Hepatocyte (in vitro differentiated cells): ENCODE measurements around the gene ARHGAP9. TPM values are rescaled to one million over a fixed set of nuclear protein-coding genes. Genes with fewer than 3 reads are reported as not detected.
"Not testable (repeated sequence)": the region's sequence is repeated elsewhere in the genome, so short reads cannot be mapped to it uniquely, and the experiment has no call there.

Experiments used
- DNase-seq: peaks from one replicate; pipeline ENCODE4 v3.0.0-alpha.2; 2016; ENCODE audit warnings: low spot score
- H2AFZ ChIP-seq: fragments of 200-600 bp; sonication (generic); 2 replicates; pipeline ENCODE4 v1.6.0; 2016; ENCODE audit warnings: antibody characterized with exemption, mild to moderate bottlenecking
- H3K27ac ChIP-seq: fragments of 200-600 bp; sonication (generic); 2 replicates; pipeline ENCODE4 v1.5.1; 2016; ENCODE audit warnings: mild to moderate bottlenecking
- H3K27me3 ChIP-seq: fragments of 200-600 bp; sonication (generic); 2 replicates; pipeline ENCODE4 v1.6.1; 2016
- H3K36me3 ChIP-seq: fragments of 200-600 bp; sonication (generic); replicated peaks from 2 replicates; pipeline ENCODE4 v1.5.1; 2016; ENCODE audit warnings: low read depth; ENCODE audit not compliant: insufficient read depth
- H3K4me1 ChIP-seq: fragments of 200-600 bp; sonication (generic); 2 replicates; pipeline ENCODE4 v1.5.1; 2016; ENCODE audit warnings: mild to moderate bottlenecking, moderate library complexity; ENCODE audit not compliant: insufficient read depth
- H3K4me2 ChIP-seq: fragments of 200-600 bp; sonication (generic); 2 replicates; pipeline ENCODE4 v1.6.0; 2016
- H3K4me3 ChIP-seq: fragments of 200-600 bp; sonication (generic); 2 replicates; pipeline ENCODE4 v1.5.1; 2016; ENCODE audit warnings: mild to moderate bottlenecking
- H3K79me2 ChIP-seq: fragments of 200-600 bp; sonication (generic); 2 replicates; pipeline ENCODE4 v1.6.0; 2017; ENCODE audit warnings: mild to moderate bottlenecking
- H3K9me2 ChIP-seq: fragments of 200-600 bp; sonication (generic); replicated peaks from 2 replicates; pipeline ENCODE4 v1.6.0; 2017; ENCODE audit warnings: mild to moderate bottlenecking; ENCODE audit not compliant: insufficient read depth
- H3K9me3 ChIP-seq: fragments of 200-600 bp; sonication (generic); 2 replicates; pipeline ENCODE4 v1.5.1; 2016; ENCODE audit warnings: low read depth, mild to moderate bottlenecking
- H4K20me1 ChIP-seq: fragments of 200-600 bp; sonication (generic); 2 replicates; pipeline ENCODE4 v1.6.0; 2016; ENCODE audit warnings: mild to moderate bottlenecking; ENCODE audit not compliant: insufficient read depth, poor library complexity, severe bottlenecking
- CTCF ChIP-seq: fragments of 200-600 bp; sonication (generic); IDR thresholded peaks from 2 replicates; pipeline ENCODE4 v1.5.1; 2016; ENCODE audit warnings: antibody characterized with exemption, mild to moderate bottlenecking; ENCODE audit not compliant: poor library complexity
- EZH2 ChIP-seq: fragments of 200-600 bp; sonication (generic); IDR thresholded peaks from 2 replicates; pipeline ENCODE4 v1.6.1; 2016; ENCODE audit warnings: antibody characterized with exemption, mild to moderate bottlenecking, borderline replicate concordance
- EZH2phosphoT487 ChIP-seq: fragments of 200-600 bp; sonication (generic); IDR thresholded peaks from one replicate; pipeline ENCODE4 v1.6.1; 2018; ENCODE audit warnings: antibody characterized with exemption, mild to moderate bottlenecking, low read depth, moderate library complexity; ENCODE audit not compliant: unreplicated experiment, severe bottlenecking
- WGBS: methylation state at CpG from one replicate; pipeline ENCODE4 v1.1.6; 2016; ENCODE audit warnings: low lambda C conversion rate; ENCODE audit errors: missing lambda C conversion rate; 5-methylcytosine and 5-hydroxymethylcytosine counted together
- polyA plus RNA-seq: library from polyadenylated mRNA; unstranded; fragments of >200 nt; fragmentation: Nextera tagmentation; extraction: Ambion mirVana; gene quantifications from 2 replicates; pipeline ENCODE4 v1.2.1, GENCODE V29; 2016
- total RNA-seq: library from RNA; depleted of rRNA; stranded (reverse); fragments of >200 nt; gene quantifications from 2 replicates; pipeline ENCODE4 v1.2.3, GENCODE V29; 2014

The ARHGAP9 gene
- total and polyA plus RNA-seq, 2 experiments from 2014 or later = 2.0 to 2.2 TPM

DNA sequence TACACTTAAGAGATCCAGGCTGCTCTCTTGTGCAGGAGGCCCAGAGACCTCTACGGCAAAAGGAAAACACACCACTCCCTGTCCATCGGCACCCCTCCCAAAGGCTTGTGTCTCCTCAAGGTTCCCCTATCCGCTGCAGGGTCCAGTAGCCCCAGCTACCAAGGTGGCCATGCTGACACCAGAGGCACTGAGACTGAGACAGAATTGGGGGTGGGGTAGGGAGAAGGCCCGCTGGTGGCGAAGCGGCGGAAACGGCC is 40.1 kb upstream of the ARHGAP9 start:
- no peaks in the 10 kb centered on the region for H3K27me3 ChIP-seq
- peak overlapping the region; percentile 69 for H3K4me3 ChIP-seq
- 0% methylated on average over 8 of the region's 8 CpGs for WGBS
- peaks cover 46% of the 10 kb centered on the region for H3K79me2 ChIP-seq
- no peak for DNase-seq
- H3K9me3 ChIP-seq = no peaks in the 10 kb centered on the region
- no peak overlapping the region for H2AFZ ChIP-seq
- peak overlapping the region; percentile 98 for H3K27ac ChIP-seq
- H4K20me1 ChIP-seq = peaks cover 45% of the 10 kb centered on the region
- no peaks in the 10 kb centered on the region for H3K36me3 ChIP-seq
- no peaks in the 10 kb centered on the region for H3K9me2 ChIP-seq
- H3K4me2 ChIP-seq = peak overlapping the region; percentile 93
- TF ChIP-seq CTCF = no peak
- TF ChIP-seq EZH2phosphoT487 = no peak
- no peak for TF ChIP-seq EZH2
- peaks cover 22% of the 10 kb centered on the region for H3K4me1 ChIP-seq

DNA sequence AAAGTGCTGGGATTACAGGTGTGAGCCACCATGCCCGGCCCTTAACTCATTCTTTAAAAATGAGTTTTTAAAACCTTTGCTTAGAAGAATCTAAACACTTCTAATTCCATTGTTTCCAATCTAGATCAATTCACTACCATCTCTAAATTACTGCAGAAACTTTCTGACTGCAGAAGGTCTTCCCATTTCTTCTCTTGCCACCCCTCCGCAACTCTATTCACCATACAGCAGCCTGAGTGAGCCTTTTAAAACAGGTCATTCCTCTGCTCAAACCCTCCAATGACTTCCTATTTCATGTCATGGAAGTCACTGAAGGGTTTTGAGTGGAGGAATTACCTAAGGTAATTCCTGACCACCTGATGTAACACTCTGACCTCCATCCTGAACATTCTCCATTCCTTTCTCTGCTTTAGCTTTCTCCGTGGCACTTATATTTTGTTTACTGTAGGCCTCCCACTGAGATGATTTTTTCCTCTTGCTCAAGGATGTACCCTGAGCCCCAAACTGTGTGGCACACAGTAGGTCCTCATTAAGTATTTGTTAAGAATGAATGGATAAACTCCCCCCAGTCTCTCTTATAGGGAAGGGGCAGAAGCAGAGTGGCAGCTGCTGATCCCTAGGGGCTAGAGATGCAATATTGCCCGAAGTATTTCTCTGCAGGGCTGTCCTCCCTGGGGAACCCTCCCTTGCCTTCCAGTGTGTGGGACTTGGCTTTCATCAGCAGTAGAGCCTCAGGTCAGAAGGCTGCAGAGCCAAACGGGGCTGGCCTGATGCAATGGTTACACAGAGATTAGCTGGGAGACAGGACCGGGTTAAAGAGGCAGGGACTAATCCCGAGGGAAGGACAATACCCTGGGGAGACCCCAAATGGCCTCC is 39.5 kb upstream of the ARHGAP9 start:
- Histone ChIP-seq H3K4me1 (peaks cover 16% of the 10 kb centered on the region), H2AFZ (no peak overlapping the region), H3K79me2 (peaks cover 40% of the 10 kb centered on the region), H3K9me2 (no peaks in the 10 kb centered on the region), H3K27me3 (no peaks in the 10 kb centered on the region), H3K4me2 (peak overlapping the region; percentile 93), H3K9me3 (no peaks in the 10 kb centered on the region), H3K27ac (peak overlapping the region; percentile 98), H3K4me3 (peak overlapping the region; percentile 69), H4K20me1 (peaks cover 39% of the 10 kb centered on the region), H3K36me3 (no peaks in the 10 kb centered on the region)
- no peak for TF ChIP-seq EZH2phosphoT487
- TF ChIP-seq CTCF = no peak
- no peak for TF ChIP-seq EZH2
- 31% methylated on average over 7 of the region's 7 CpGs for WGBS
- peak; percentile 46 for DNase-seq

DNA sequence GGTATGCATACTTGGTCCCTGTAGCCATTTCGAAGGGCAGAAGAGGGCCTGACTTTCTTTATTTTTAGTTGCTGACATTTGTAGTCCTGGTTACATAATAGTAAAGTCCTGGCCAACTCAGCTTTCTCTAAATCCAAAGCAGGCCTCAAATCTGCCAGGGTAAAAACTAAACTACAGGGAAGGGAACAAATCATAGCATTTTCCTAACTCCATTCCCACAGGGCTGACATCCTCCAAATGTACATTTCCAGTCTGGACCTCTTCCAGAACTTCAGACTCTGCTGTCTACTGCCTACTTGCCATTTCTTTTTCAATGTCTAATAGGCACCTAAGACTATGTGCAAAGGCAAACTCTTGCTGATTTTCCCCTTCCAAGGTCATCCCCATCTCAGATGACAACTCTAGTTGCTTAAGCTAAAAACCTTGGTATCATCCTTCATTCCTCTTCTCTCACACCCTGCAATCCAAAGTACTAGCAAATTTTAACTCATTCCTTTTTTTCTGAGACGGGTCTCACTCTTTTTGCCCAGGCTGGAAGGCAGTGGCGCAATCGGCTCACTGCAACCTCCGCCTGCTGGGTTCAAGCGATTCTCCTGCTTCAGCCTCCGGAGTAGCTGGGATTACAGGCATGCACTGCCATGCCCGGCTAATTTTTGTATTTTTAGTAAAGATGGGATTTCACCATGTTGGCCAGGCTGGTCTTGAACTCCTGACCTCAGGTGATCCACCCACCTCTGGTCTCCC is 38.7 kb upstream of the ARHGAP9 start:
- DNase-seq = no peak
- Histone ChIP-seq H3K4me2 (peak overlapping the region; percentile 93), H3K27ac (peak overlapping the region; percentile 98), H3K9me3 (no peaks in the 10 kb centered on the region), H3K27me3 (no peaks in the 10 kb centered on the region), H3K36me3 (no peaks in the 10 kb centered on the region), H3K9me2 (no peaks in the 10 kb centered on the region), H3K4me3 (peak overlapping the region; percentile 69), H3K4me1 (peaks cover 14% of the 10 kb centered on the region), H4K20me1 (peaks cover 32% of the 10 kb centered on the region), H3K79me2 (peaks cover 32% of the 10 kb centered on the region), H2AFZ (no peak overlapping the region)
- TF ChIP-seq EZH2phosphoT487 (no peak), EZH2 (no peak), CTCF (no peak)
- WGBS = 85% methylated on average over 8 of the region's 8 CpGs

DNA sequence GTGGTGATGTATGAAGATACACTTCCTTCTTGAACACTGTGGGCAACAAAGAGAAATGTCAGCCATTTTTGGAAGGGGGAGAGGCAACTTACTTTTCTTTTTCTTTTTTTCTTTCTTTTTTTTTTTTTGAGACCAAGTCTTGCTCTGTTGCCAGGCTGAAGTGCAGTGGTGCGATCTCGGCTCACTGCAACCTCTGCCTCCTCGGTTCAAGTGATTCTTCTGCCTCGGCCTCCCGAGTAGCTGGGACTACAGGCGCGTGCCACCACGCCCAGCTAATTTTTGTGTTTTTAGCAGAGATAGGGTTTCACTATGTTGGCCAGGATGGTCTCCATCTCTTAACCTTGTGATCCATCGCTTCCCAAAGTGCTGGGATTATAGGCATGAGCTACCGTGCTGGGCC is 38.1 kb upstream of the ARHGAP9 start:
- not testable (repeated sequence) for H3K9me2 ChIP-seq, H3K4me3 ChIP-seq, H3K9me3 ChIP-seq, H2AFZ ChIP-seq, H3K27me3 ChIP-seq, DNase-seq, H3K36me3 ChIP-seq
- Histone ChIP-seq H3K27ac (peak overlapping the region; percentile 98), H3K4me2 (peak overlapping the region; percentile 93), H3K79me2 (peaks cover 30% of the 10 kb centered on the region), H4K20me1 (peaks cover 32% of the 10 kb centered on the region), H3K4me1 (peaks cover 14% of the 10 kb centered on the region)
- WGBS = 92% methylated on average over 10 of the region's 10 CpGs
